ENCODE results near the gene BCORL1.

BCORL1 gene

DNA sequence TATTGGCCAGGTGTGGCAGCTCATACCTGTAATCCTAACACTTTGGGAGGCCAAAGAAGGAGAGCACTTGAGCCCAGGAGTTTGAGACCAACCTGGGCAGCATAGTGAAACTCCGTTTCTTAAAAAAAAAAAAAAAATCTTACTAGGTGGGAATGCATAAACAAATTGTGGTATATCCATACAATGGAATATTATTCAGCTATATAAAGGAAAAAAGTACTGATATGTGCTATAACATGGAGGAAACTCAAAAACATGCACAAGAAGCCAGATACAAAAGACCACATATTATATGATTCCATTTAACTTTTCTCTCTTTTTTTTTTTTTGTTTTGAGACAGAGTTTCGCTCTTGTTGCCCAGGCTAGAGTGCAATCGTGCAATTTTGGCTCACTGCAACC lies 13.5 kb upstream of the BCORL1 start:
- FAIRE-seq = no peak

DNA sequence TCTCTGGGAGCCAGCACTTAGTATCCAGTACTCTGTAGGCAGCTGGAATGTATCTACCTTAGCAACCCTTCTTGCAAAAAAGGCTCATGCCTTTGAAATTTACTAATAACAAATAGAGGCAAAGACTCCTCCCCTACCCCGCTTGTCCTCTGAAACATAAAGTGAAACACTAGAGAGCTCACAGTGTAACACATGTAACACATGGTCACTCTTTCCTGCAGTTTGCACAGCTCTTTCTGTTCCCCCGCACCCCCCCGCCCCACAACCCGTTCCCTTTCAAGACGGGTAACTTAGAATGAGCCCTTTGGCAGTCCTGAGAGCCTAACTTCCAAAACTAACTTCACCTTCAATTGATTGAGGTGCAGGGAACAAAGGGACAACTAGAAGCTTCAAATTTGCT lies 6.0 kb upstream of the BCORL1 start:
- no peak for FAIRE-seq

DNA sequence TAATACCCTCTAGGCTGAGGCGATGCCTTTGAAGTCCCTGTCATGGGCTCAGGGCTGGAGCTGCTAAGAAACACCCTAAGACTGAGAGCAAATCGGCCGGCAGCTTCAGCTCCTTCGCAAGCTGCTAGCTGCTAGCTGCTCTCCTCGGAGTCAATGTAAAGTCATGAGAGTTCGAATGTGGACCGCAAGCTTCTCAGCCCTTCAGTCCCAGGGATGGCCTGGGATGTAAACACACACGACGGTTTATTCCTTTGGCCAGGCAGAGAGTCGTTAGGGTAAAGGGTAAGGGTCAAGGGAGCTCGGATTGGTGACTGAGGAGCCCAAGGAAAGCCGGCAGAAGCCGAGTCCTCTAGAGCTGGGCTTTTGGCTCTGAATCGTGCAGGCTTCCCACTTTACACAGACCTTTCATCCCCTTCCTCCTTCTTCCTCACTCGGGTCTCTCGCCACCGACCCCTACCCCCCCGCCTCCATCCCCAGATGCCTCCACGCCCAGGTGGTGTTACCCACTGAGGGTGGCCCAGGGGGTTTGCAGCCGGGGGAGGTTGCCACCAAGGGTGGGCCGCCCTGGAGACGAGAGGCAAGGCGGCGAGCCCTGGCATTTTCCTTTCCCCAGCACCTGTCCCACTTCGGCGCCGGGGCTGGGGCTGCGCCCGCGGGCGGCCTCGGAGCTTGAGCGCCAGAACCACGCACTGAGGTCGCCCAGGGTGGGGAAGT lies 3.1 kb upstream of the BCORL1 start:
- FAIRE-seq = no peak

DNA sequence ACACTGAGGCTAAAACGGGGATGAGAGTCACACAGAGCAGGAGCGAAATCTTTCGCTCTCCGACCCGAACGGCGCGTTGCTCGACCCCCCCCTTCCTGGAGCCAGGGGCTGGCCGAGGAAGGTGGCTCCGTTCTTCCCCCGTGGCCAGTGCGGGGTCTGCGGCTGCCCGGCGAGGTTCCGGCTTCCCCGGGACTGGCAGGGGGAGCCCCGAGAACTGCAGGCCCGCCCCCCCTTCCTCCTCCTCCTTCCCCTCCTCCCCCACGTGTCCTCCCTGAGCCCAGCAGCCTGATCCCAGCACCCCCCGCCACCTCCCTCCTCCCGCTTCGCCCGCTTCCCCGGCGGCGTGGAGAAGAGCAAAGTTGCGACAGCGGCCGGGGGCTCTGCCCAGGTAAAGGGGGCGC lies 2.4 kb upstream of the BCORL1 start:
- FAIRE-seq = no peak

DNA sequence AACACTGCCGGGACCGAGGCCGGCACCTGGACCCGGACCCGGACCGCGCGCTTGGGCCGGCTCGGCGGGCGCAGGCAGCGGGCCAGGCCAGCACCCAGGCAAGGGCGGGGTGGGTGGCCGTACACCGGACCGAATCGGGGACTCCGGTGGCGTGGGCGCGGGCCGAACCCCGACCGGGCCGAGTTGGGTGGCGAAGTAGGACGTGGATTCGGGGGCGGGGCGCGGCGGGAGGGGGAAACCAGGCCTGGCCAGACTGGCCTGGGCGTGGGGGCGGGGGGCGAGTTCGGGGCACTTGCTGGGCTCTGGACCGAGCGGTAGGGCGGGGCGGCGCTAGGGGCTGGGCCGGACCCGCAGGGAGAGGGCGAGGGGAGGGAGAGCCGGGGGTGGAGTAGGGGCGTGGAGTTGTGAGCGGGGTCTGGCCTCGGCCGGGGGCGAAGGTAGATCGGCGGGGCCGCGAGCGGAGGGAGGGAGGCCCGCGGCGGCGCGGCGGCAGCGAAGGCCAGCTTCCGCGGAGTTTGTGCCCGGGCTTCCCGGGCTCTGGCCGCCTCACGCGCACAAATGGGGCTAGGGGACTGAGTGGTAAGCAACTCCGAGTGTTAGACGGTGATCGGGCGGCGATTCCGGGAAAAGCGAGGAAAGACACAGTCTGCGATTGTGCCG lies 1.8 kb upstream of the BCORL1 start:
- FAIRE-seq = no peak

DNA sequence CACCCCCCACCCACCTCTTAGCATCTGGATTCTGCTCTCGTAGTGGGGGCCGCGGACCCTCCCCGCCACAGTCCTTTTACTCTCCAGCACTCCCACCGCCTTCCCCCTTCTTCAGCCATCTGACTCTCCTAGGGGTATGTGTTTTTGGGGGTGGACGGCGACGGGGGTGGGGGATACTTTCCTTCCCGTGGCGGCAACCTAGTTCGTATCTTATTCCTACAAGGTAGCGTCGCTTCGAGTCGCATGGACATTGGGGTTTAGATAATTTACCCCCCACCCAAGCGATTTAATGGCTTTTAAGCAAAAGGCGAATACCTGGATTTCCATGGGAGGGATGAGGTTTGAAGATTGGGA lies 1.3 kb upstream of the BCORL1 start:
- no peak for FAIRE-seq

DNA sequence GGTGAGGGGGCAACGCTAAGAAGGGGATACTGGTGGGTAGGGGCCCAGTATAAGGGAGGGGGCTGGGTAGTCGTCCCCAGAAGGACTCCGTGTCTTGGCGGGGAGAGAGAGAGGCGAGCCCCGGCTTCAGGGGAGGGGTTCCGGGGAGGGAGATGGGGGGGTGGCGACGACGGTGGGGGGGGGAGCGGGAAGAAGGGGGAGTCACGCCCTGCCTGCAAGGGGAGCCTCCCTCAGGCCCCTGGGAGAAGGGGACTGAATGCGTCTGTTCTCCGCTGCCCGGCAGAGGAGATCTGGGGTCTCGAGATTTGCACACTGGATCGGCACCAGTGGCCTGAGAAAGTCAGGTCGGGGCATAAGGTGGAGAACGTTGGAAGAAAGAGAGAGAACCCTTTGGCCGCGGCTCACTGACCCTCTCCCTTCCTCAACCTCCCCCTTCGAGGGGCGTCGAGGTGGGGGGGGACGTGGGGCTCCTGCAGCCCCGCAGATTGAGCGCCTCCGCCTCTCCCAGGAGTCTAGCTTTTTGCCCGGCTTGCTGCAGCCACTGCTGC lies 609 bp upstream of the BCORL1 start:
- no peak for FAIRE-seq

DNA sequence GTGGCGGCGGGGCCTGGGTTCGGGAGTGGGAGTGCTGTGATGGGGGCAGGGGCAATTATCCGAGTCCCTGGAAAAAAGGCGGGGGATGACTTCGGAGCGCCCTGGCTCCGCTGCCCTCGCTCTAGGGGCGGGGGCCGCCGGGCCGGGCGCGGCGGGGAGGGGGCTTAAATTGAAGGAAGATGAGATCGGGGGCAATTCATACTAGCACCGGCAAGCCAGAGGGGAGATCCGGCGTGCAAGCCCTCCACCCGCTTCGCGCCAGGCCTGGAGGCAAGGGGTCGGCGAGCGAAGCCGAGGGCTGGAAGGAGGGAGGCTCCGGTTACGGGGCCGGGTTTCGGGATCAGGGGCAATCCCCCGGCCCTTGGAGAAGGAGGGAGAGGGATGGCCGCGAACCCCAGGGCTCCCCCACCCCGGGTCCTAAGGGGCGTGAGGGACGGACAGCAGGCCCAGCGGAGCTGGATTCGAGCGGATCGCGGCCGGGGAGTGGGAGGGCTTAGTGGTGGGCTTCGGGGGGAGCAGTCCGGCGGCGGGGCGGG lies 1.2 kb downstream of the BCORL1 start:
- no peak for FAIRE-seq

DNA sequence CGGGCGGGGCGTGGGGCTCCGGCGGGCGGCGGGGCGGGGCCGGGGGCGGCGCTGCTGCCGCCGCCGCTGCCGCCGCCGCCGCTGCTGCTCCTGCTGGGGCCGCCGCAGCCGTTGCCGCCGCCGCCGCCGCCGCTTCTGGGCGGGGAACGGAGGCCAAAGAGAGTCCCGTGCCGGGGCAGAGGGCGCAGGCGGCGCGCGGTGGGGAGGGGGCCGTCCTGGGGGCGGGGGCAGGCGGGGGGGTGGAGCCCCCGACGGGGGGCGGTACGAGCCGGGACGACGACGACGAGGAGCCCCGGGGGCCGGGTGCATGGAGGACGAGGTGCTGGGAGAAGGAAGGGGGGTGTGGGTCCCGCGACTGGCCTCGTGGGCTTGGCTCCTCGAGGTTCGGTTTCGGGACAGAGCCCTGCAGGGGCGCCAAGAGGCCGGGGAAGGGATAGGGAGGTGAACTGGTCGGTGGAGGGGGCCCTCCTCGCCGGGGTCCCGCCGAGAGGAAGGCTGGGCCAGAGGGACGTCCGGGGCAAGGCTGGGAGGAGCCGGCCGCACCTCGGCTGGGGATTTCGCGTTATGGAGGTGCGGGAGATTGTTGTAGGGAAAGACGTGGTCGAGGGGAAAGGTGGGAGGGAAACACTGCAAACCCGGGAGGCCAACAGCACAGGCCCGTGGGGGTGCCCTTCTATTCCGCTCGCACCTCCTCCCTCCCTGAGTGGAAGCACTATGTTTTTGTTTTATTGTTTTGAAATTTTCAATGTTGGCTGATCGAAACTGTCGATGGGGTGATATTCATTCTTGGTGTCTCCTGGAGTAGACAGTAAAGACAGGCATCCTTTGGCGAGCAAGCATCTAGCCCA lies 1.9 kb downstream of the BCORL1 start:
- no peak for FAIRE-seq

DNA sequence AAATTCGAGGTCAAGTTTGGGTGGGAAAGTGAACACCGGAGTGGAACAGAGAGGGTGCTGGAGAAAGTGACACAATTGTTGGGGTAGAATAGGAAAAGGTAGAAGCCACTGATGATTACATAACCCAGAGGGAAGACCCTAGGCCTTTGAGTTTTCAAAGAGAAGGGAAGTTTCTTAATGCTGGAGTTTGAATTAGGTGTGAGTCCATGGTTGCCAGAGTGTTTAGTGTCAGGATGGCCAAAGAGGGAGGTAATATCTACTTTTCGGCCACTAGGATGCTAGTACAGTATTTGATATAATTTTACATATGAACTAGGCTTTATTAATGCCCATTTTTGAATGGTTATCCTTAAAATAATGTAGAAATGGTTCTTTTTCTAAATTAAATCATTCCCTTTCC lies 5.4 kb downstream of the BCORL1 start:
- no peak for FAIRE-seq

DNA sequence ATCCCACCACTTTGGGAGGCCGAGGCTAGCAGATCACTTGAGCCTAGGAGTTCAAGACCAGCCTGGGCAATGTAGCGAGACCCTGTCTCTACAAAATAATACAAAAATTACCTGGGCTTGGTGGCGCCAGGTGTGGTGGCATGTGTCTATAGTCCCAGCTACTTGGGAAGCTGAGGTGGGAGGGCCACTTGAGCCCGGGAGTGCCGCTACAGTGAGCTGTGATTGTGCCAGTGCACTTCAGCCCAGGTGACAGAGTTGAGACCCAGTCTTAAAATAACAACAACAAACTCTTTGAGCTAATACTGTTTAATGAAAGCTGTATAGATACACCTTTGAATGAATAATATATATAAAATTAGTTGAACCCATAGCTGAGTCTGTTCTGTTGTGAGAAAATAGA lies 9.7 kb downstream of the BCORL1 start:
- FAIRE-seq = no peak

DNA sequence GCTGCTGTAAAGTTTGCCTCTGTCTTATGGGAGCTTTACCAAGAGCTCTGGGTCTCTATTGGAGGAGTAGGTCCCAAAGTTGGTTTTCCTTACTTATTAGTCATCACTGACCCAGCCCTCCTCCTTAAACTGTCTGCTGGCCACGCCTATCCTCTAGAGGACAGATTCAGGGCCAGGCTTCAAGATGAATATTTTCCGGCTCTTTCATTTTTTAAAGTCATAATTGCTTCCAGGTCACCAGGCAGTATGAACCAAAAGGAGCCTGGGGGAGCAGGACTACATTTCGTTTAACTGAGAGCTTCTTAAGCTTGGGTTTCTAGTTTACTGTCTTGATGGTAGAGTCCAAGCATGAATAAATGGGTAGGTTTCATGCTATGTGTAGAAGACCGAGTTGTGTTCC lies 13.7 kb downstream of the BCORL1 start:
- no peak for FAIRE-seq

DNA sequence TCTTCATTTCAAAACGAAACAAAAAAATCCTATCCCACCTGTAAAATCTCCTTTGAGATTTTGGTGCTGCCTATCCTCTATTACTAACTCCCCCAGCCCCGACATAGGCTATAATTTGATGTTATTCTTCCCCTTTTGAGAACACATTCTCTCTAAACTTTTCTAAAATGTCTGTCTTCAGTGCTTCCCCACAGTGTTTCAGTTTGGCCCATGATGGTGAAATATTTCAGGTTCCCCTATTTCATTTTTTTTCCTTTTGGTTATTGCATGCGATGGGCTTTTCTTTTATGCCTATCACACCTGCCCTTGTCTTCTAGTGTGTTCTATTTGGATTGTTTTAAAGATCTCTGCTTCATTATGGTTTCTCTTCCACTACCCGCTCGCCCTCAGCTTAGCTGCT lies 14.7 kb downstream of the BCORL1 start:
- FAIRE-seq = no peak

DNA sequence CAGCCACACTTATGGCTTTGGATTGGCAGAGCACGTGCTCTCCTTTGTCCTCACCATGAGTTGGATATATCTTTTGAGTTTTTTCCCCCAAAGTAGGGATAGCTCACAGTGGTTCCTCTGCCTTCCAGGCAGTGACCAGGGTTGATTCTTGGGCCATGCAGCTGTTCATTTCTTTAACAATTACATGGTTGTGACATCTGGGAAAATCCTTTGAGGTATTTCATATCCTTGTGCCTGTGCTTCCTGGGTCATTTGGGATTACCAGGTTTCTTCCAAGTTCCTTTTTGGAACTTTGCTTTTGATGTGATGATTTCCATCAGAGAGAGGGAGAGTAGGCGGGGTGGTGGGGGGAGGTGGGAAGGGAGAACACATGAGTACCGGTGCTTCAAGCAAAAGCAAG lies 15.6 kb downstream of the BCORL1 start:
- no peak for FAIRE-seq

DNA sequence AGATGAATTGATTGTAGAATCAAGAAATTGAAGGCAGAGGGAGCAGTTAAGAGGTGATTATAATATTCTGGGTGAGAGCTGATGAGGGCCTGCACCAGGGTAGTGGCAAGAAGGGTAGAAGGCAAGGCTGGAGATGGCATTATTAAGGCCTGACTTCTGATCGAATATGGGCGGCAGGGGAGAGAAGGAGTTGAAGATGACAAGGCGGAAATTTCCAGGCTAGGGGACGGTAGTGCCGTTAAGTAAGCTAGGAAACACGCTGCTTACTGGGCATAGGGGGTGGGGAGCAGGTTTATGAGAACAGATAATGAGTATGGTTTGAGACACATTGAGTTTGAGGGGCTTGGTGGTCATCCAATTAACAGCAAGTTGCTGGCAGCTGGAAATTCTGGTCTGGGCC lies 19.5 kb downstream of the BCORL1 start:
- FAIRE-seq = no peak

DNA sequence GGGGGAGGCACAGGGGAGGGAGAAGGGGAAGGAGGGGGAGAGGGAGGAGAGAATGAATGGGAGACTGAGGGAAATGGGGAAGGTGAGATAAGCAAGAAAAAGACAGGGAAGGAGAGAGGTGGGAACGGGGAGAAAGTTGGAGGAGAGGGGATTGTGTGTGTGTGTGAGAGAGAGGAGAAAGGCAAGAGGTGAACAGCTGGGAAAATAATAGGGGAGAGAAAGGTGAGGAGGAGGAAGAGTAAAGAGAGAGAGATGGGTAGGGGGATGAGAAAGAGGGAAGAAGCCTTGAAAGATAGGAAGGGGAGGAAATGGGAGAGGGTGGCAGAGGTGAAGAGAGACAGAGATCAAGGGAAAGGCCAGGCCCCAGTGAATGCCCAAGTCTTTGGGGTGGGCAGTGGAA lies 20.1 kb downstream of the BCORL1 start:
- no peak for FAIRE-seq

DNA sequence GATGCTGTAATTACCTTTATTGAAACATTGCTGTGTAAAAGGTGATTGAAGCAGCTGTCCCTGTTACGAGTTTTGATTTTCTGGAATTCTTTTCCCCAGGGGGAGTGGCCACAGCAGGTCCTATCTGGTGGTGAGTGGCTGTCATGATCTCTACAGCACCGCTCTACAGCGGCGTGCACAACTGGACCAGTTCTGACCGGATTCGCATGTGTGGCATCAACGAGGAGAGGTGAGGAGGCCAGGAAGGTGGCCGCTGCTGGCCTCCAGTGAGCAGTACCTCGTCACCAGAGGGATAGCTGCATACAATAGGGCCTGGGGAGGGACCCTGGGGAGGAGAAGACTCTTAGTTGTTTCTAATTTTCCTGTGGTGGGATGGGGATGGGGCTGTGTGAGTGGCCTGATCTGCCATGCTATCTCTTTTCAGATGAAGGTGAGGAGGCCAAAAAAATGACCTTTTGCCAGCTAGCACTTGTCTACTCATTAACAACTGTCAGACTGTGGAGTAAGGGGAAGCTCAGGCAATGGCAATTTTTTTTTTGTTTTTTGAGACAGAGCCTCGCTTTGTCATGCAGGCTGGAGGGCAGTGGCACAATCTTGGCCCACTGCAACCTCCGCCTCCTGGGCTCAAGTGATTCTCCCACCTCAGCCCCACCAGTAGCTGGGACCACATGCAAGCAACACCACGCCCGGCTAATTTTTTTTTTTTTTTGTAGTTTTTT lies 22.8 kb downstream of the BCORL1 start:
- no peak for FAIRE-seq

DNA sequence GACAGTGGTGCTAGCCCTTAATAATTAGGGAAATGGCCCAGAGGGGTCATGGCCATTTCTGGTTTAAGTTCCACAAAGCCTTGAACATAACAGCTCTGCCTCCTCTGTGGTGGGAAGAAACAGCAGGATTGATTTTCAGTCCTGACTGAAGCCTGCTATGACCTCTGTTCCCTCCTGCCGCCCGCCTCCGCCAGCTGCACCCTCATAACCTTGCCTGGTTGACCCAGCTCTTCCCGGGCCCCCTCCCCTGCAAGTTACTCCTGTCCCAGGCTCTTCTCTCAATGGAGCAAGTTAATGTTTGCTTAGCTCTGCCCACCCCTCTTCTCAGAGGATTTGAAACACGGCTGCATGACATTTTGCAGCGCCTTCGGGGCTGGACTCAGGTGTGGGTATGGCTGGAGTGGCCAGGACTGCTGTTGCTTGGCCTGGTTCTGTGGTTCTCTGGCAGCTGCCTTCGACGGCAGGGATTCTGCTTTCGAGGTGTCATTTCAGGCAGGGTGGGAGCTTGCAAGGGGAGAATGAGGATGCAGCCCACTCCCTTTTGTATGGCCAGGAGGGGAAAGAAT lies 27.3 kb downstream of the BCORL1 start:
- FAIRE-seq = no peak

DNA sequence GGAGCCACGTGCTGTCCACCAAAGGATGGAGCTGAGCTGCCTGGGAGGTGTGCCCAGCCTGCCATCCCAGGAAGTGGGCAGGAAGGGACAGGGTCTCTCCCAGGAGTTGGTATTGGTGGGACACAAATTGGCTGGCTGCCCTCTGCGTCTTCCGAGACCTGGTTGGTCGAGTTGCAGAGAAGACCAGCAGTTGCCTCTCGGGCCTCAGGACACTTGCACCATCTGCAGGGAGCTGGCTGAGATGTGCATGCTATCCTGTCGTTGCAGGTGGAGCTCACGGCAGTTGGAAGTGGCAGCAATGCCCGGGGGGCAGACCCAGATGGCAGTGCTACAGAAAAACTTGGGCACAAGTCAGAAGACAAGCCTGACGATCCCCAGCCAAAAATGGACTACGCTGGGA lies 30.2 kb downstream of the BCORL1 start:
- no peak for FAIRE-seq

DNA sequence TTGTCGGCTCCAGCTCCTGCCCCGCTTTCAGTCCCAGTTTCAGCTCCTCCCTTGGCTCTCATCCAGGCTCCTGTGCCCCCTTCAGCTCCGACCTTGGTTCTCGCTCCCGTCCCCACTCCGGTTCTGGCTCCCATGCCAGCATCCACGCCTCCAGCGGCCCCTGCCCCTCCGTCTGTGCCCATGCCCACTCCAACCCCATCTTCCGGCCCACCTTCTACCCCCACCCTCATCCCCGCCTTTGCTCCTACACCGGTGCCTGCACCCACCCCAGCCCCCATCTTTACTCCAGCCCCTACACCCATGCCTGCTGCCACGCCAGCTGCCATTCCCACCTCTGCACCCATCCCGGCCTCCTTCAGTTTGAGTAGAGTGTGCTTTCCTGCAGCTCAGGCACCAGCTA lies 31.2 kb downstream of the BCORL1 start:
- no peak for FAIRE-seq

DNA sequence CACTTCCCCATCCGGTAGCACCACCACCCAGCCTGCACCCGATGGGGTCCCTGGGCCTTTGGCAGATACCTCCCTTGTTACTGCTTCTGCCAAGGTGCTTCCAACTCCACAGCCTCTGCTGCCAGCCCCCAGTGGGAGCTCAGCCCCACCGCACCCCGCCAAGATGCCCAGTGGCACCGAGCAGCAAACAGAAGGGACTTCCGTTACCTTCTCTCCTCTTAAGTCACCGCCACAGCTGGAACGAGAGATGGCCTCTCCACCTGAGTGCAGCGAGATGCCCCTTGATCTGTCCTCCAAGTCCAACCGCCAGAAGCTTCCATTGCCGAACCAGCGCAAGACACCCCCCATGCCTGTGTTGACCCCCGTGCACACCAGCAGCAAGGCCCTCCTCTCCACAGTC lies 31.9 kb downstream of the BCORL1 start:
- no peak for FAIRE-seq

DNA sequence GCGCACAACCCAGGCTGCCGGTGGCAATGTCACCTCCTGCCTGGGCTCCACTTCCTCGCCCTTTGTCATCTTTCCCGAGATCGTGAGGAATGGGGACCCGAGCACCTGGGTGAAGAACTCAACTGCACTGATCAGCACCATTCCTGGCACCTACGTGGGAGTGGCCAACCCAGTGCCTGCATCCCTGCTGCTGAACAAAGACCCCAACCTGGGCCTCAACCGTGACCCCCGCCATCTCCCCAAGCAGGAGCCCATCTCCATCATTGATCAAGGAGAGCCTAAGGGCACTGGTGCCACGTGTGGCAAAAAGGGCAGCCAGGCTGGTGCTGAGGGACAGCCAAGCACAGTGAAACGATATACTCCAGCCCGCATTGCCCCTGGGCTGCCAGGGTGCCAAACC lies 32.3 kb downstream of the BCORL1 start:
- FAIRE-seq = no peak
